Subcutaneous adipose tissue (tissue), 4 donors: ENCODE results near the gene SFXN4. TPM values are rescaled to one million over a fixed set of nuclear protein-coding genes. Genes with fewer than 3 reads are reported as not detected.

Source experiments
- CTCF ChIP-seq: fragments of 450-650 bp; IDR thresholded peaks from one replicate; pipeline ENCODE4 v1.5.1; 2016; ENCODE audit warnings: low read depth, mild to moderate bottlenecking, control low read depth, antibody characterized with exemption, moderate library complexity
- total RNA-seq, 4 donors: library from RNA; depleted of rRNA; stranded (reverse); fragments of >200 nt; gene quantifications; one replicate each; pipeline ENCODE4 v1.1.0, GENCODE V29; 2016

Gene SFXN4
- total RNA-seq, 4 donors from 2014 or later: 14.5 to 20.0 (median 16.2) TPM

DNA sequence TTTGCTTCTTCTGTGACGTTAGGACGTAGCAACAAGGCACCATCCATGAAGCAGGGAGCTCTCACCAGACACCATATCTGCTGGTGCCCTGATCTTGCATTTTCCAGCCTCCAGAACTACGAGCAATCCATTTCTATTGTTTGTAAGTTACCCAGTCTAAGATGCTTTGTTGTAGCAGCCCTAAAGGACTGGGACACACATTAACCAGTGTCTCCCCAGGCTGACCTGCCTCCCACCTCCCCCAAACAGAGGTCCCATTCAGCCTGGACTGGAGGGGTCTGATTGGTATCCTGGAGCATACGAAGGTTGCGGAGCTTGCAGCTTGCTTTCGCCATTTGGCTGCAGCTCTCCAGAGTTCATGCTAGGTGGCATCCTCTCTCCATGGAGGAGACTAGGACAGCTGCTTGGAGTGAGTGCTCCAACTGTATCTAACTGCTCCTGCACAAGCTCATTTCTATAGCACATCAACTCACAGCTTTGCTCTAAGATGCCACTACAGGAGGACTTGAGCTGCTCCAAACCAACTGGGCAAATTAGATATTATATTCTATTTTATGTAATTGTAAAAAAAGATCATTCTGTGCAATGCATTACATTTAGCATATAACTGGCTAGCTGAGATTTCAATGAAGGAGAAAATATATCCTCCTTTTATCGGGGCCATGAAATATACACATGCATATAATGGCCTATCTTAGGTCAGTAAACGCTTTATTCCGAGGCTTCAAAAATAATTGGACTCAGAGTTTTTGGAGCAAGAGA, 33.9 kb upstream of the SFXN4 start:
- TF ChIP-seq CTCF: no peak

DNA sequence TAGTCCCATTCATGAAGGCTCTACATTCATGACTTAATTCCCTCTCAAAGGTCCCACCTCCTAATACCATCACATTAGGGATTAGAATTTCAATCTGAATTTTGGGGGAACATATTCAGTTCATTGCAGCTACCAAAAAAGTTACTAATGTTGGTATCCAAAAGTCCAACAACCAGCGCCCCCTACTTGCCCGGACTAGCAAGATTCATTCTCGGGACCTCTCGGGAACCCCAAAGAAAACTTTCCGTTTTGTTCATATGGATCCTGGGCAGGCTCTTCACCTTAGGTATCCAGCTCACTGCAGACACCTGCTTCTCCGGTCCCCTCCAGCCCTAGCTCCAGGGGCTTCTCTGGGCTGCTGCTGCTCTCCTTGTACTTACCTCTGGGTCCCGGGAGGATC, 32.9 kb upstream of the SFXN4 start:
- TF ChIP-seq CTCF: no peak

- TF ChIP-seq CTCF: no peak
Measured at GRCh38 chr10:119197921-119198320, 32.4 kb upstream of the SFXN4 start.

DNA sequence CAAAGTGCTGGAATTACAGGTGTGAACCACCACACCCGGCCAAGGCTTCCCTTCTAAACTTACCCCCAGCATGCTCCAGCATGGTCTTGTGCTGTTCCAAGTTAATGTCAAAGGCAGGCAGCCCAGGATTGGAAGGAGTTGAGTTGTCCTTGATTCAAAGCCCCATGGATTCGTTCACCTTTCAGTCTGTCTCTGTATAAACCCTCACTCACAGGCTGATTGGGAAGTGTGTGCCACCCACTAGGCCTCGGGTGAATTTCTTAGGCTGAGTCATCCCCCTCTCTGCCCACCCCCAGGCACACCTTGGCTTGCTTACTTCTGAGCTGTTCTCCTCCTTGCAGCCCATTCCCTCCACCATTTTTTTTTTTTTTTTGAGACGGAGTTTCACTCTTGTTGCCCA, 26.4 kb upstream of the SFXN4 start:
- TF ChIP-seq CTCF: no peak

DNA sequence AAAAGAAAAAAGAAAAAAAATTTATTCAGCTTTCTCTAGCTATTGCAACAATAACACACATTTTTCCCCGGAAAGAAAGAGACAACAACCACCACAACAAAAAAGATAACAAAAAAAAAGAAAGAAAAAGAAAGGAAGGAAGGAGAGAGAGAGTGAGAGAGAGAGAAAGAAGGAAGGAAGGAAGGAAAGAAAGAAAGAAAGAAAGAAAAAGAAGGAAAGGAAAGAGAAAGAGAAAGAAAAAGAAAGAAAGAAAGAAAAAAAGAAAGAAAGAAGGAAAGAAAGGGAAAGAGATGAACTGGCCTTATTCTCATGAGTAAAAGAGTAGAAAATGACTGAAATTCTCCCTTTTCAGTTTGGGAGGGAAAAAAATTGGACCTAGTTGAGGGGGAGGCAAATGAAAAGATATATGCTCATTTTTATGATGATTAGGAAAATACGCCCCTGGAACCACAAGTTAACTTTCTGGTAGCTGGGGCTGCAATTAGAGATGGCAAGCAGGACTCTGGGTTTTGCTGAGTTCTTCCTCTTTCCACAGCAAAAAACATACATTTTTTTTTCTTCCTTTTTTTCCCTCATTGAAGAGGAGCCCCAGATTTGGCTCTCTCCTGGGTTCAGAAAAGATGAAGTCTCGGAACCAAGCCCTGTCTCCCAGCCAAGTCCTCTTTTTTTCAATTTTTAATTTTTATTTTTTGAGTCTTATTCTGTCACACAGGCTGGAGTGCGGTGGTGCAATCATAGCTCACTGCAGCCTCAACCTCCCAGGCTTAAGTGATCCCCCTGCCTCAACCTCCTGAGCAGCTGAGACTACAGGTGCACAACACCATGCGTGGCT, 25.7 kb upstream of the SFXN4 start:
- TF ChIP-seq CTCF: no peak

GRCh38 chr10:119190353-119190752, 24.8 kb upstream of the SFXN4 start:
- no peak for TF ChIP-seq CTCF

DNA sequence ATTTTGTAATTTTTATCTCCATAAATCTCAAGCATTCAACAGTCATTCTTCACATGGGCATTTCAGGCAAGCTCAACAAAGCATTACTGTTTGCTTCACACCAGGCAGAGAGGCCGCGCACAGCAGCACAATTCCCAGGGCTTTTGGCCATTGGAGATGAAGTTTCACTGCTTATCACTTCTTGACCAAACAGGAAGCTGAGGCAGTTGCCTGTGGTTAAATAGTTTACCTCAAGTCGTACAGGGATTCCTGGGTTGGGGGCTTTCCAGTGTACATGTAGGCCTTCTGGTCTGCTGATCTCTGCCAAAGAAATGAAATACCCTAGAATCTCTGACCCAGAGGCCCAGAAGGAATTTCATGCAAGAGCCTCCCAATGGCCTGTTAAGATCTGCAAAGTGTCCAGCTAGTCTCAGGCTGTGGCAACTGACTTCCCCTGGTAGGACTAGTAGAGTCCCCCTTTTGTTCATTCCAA, 24.3 kb upstream of the SFXN4 start:
- no peak for TF ChIP-seq CTCF
